ENCODE measurements around the gene IGLON5. TPM values are rescaled to one million over a fixed set of nuclear protein-coding genes. Genes with fewer than 3 reads are reported as not detected.

IGLON5 gene
- total RNA-seq, 2 donors from 2014 or later, result not detected

GRCh38 chr19:51371186-51371690 lies 59.8 kb downstream of the IGLON5 start:
- no peaks in the 10 kb centered on the region for H3K36me3 ChIP-seq (replicated peaks in 1 of 2; ENCODE audit: insufficient read depth in 1 of 2, low read depth in 2 of 2)
- H3K9me3 ChIP-seq, result no peaks in the 10 kb centered on the region
- no peak overlapping the region for H3K27ac ChIP-seq
- ATAC-seq, result no peak
- intact Hi-C loops (cut with DNase I), result no loop called here
- peaks cover 9% of the 10 kb centered on the region for H3K4me1 ChIP-seq
- 58 to 60% methylated on average over 8 of the region's 8 CpGs for WGBS, 2 donors
- TF ChIP-seq, protein P1, sequence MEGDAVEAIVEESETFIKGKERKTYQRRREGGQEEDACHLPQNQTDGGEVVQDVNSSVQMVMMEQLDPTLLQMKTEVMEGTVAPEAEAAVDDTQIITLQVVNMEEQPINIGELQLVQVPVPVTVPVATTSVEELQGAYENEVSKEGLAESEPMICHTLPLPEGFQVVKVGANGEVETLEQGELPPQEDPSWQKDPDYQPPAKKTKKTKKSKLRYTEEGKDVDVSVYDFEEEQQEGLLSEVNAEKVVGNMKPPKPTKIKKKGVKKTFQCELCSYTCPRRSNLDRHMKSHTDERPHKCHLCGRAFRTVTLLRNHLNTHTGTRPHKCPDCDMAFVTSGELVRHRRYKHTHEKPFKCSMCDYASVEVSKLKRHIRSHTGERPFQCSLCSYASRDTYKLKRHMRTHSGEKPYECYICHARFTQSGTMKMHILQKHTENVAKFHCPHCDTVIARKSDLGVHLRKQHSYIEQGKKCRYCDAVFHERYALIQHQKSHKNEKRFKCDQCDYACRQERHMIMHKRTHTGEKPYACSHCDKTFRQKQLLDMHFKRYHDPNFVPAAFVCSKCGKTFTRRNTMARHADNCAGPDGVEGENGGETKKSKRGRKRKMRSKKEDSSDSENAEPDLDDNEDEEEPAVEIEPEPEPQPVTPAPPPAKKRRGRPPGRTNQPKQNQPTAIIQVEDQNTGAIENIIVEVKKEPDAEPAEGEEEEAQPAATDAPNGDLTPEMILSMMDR (IDR thresholded peaks at IDR 0.05), result no peak
- no peak for TF ChIP-seq POLR2A (IDR thresholded peaks at IDR 0.05)
- no peak for DNase-seq
- H3K4me3 ChIP-seq, result no peak overlapping the region
- no peaks in the 10 kb centered on the region for H3K27me3 ChIP-seq

- H3K27me3 ChIP-seq, result no peaks in the 10 kb centered on the region
- no peaks in the 10 kb centered on the region for H3K9me3 ChIP-seq
- no peak overlapping the region for H3K4me3 ChIP-seq
- peaks cover 5% of the 10 kb centered on the region for H3K4me1 ChIP-seq
- H3K36me3 ChIP-seq (replicated peaks in 1 of 2; ENCODE audit: insufficient read depth in 1 of 2, low read depth in 2 of 2), result no peaks in the 10 kb centered on the region
- WGBS, 2 donors, result 77 to 90% methylated on average over 7 to 18 of the region's 18 CpGs
- H3K27ac ChIP-seq, result no peak overlapping the region
- ATAC-seq (no peak), DNase-seq (no peak)
- TF ChIP-seq, protein P1 (IDR thresholded peaks at IDR 0.05), result no peak
- no peak for TF ChIP-seq POLR2A (IDR thresholded peaks at IDR 0.05)
- intact Hi-C loops (cut with DNase I), result no loop called here
These were observed 60.7 kb downstream of the IGLON5 start for GRCh38 chr19:51372021-51372648.

GRCh38 chr19:51372649-51373504 lies 61.4 kb downstream of the IGLON5 start, which contains the start of gene NKG7:
Gene NKG7 (minus strand): TSS chr19:51372654. CDS start chr19:51372535, 119 bp downstream.
- WGBS, 2 donors, result 36 to 42% methylated on average over 7 to 9 of the region's 9 CpGs
- H3K4me1 ChIP-seq, result peaks cover 2% of the 10 kb centered on the region
- ATAC-seq, result no peak
- H3K4me3 ChIP-seq, result no peak within 1 kb of the TSS
- intact Hi-C loops (cut with DNase I), result no loop called here
- no peaks in the 10 kb centered on the region for H3K36me3 ChIP-seq (replicated peaks in 1 of 2; ENCODE audit: insufficient read depth in 1 of 2, low read depth in 2 of 2)
- H3K27ac ChIP-seq, result no peak within 1 kb of the TSS
- peak in 1 of 4 donors; percentile 32 for DNase-seq
- H3K27me3 ChIP-seq, result no peaks in the 10 kb centered on the region
- TF ChIP-seq POLR2A (IDR thresholded peaks at IDR 0.05), result no peak
- TF ChIP-seq, protein P1 (IDR thresholded peaks at IDR 0.05), result no peak
- no peaks in the 10 kb centered on the region for H3K9me3 ChIP-seq

GRCh38 chr19:51375504-51376221 lies 64.2 kb downstream of the IGLON5 start:
- WGBS, 2 donors, result 63 to 73% methylated on average over 9 to 11 of the region's 11 CpGs
- intact Hi-C loops (cut with DNase I), result no loop called here
- Histone ChIP-seq H3K27me3 (no peaks in the 10 kb centered on the region), H3K9me3 (no peaks in the 10 kb centered on the region), H3K4me3 (no peak overlapping the region), H3K27ac (no peak overlapping the region), H3K36me3 (replicated peaks in 1 of 2; ENCODE audit: insufficient read depth in 1 of 2, low read depth in 2 of 2) (no peaks in the 10 kb centered on the region), H3K4me1 (no peaks in the 10 kb centered on the region)
- TF ChIP-seq, protein P1 (IDR thresholded peaks at IDR 0.05), result no peak
- TF ChIP-seq POLR2A (IDR thresholded peaks at IDR 0.05), result no peak
- no peak for DNase-seq
- no peak for ATAC-seq

All from body of pancreas (tissue), 4 donors.